T-helper 17 cell (primary cell): ENCODE measurements around the gene TSC22D1. TPM values are rescaled to one million over a fixed set of nuclear protein-coding genes. Genes with fewer than 3 reads are reported as not detected.
"Not testable (repeated sequence)": the region's sequence is repeated elsewhere in the genome, so short reads cannot be mapped to it uniquely, and the experiment has no call there.

Source experiments
- ATAC-seq: fragments of 150-1000 bp; cut with Tn5 transposase; 2 replicates; pipeline ENCODE4 v1.10.0; 2021; ENCODE audit warnings: mild to moderate bottlenecking, moderate library complexity
- DNase-seq, 3 donors: peaks; one replicate each; pipeline versions ENCODE4 v3.0.0 to v3.0.0-alpha.2; 2020 to 2021
- H3K9me3 ChIP-seq: one replicate; pipeline ENCODE4 v1.7.0; 2013; ENCODE audit warnings: low read length, mild to moderate bottlenecking; ENCODE audit not compliant: control insufficient read depth, poor library complexity, severe bottlenecking
- H3K27ac Mint-ChIP-seq: one replicate; pipeline ENCODE4 v1.8.0; 2022; ENCODE audit warnings: mild to moderate bottlenecking, moderate library complexity, mixed read lengths
- H3K27me3 Mint-ChIP-seq: one replicate; pipeline ENCODE4 v1.8.0; 2022; ENCODE audit warnings: mixed read lengths
- H3K36me3 Mint-ChIP-seq: one replicate; pipeline ENCODE4 v1.8.0; 2022; ENCODE audit warnings: low read depth, mixed read lengths
- H3K4me1 Mint-ChIP-seq: one replicate; pipeline ENCODE4 v1.8.0; 2022; ENCODE audit warnings: mild to moderate bottlenecking, mixed read lengths
- H3K4me3 Mint-ChIP-seq: one replicate; pipeline ENCODE4 v1.8.0; 2022; ENCODE audit warnings: mild to moderate bottlenecking, moderate library complexity, mixed read lengths
- total RNA-seq, 4 donors: library from RNA in 2 of 4; stranded (reverse) in 2 of 4; gene quantifications; one replicate each; pipeline ENCODE4 v1.2.3 and lab custom pipeline; 2022 to 2026

Gene TSC22D1
- total RNA-seq, result 10 to 100 TPM; 31.2 to 85.4 TPM
- total RNA-seq (lab: John Stamatoyannopoulos, UW), result 36.7 to 60.7 reads per million in 2 donors

GRCh38 chr13:44575741-44576350 lies at the start of gene TSC22D1:
TSS of gene TSC22D1 (minus strand) at chr13:44576330. CDS start at chr13:44576074, 256 bp downstream.
- H3K9me3 ChIP-seq, result no peaks in the 10 kb centered on the region
- H3K4me3 Mint-ChIP-seq, result peak within 1 kb of the TSS; percentile 98
- H3K4me1 Mint-ChIP-seq, result peaks cover 33% of the 10 kb centered on the region
- DNase-seq, result peak; percentile 39 to 56 (median 48)
- peaks cover 5% of the 10 kb centered on the region for H3K36me3 Mint-ChIP-seq
- peak; percentile 35 for ATAC-seq
- H3K27ac Mint-ChIP-seq, result peak within 1 kb of the TSS; percentile 91
- no peaks in the 10 kb centered on the region for H3K27me3 Mint-ChIP-seq

DNA sequence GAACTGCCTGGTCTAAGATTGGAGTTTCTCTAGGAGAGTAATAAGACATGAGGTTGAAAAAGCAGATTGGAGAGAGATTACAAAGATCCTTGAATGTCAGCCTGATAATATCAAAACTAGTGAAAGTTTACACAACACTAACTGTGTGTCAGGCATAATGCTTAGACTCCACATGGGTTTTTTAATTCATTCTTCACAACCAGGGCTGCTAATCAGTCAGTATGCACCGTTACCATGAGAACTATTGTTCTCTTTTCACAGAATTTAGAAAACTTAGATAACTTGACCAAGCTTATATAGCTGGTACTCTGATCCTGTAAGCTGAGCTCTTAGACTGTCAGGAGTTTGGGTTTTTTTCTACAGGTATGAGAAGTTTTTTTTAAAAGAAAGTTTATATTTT lies 46.6 kb upstream of the TSC22D1 start:
- H3K4me1 Mint-ChIP-seq, result peaks cover 4% of the 10 kb centered on the region
- H3K36me3 Mint-ChIP-seq, result peaks cover 5% of the 10 kb centered on the region
- no peak for DNase-seq
- H3K27me3 Mint-ChIP-seq, result peaks cover 28% of the 10 kb centered on the region
- no peak overlapping the region for H3K4me3 Mint-ChIP-seq
- no peaks in the 10 kb centered on the region for H3K9me3 ChIP-seq
- H3K27ac Mint-ChIP-seq, result no peak overlapping the region
- no peak for ATAC-seq

GRCh38 chr13:44622261-44622660 lies 46.1 kb upstream of the TSC22D1 start:
- ATAC-seq (no peak), DNase-seq (no peak)
- Mint-ChIP-seq H3K36me3 (peaks cover 5% of the 10 kb centered on the region), H3K4me3 (no peak overlapping the region), H3K27me3 (peaks cover 25% of the 10 kb centered on the region), H3K27ac (no peak overlapping the region), H3K4me1 (peaks cover 4% of the 10 kb centered on the region)
- no peaks in the 10 kb centered on the region for H3K9me3 ChIP-seq

GRCh38 chr13:44620057-44620456 lies 43.9 kb upstream of the TSC22D1 start:
- Mint-ChIP-seq H3K27ac (no peak overlapping the region), H3K4me1 (no peaks in the 10 kb centered on the region), H3K36me3 (no peaks in the 10 kb centered on the region), H3K4me3 (no peak overlapping the region), H3K27me3 (peaks cover 7% of the 10 kb centered on the region)
- no peaks in the 10 kb centered on the region for H3K9me3 ChIP-seq
- no peak for ATAC-seq
- DNase-seq, result no peak

DNA sequence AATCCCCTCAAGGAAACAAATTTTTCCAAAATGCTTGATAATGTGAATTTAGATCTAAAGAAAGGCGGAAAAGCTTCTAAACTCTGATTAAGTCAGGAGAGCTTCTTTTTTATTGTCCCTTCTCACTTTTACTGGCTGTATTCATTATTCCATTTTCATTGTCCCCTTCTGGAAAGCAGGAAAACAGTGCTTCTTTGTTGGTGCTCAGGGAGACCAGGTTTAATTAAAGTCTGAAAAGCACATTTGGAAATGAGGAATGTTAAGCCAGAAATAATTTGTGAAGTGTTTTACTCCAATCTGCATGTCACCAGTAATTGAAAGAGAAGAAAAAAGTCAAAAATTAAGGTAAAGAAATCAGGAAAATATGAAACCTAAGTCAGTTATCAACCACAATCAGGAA lies 43.5 kb upstream of the TSC22D1 start:
- H3K27me3 Mint-ChIP-seq, result peaks cover 7% of the 10 kb centered on the region
- no peak overlapping the region for H3K27ac Mint-ChIP-seq
- DNase-seq, result no peak

DNA sequence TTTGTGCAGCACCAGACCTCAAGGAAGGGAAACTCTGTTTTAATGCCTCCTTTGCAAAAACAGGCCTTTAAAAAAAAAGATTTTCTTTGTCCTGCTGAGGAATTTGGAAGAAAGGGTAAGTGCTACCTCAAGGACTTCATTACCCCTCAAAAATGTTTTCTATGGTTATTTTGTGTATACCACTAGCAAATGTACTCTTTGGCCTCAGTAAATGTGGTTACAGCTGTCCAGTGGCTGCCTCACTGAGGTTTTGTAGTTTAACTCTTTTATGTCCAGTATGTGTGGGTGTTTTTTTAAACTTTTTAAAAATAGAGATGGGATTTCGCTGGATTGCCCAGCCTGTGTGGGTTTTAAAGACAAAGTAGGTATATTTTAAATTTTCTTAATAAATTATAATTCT lies 42.2 kb upstream of the TSC22D1 start:
- Mint-ChIP-seq H3K4me1 (no peaks in the 10 kb centered on the region), H3K27ac (no peak overlapping the region), H3K27me3 (peaks cover 7% of the 10 kb centered on the region), H3K4me3 (no peak overlapping the region), H3K36me3 (no peaks in the 10 kb centered on the region)
- no peak for DNase-seq
- no peaks in the 10 kb centered on the region for H3K9me3 ChIP-seq
- ATAC-seq, result no peak

More for the DNA sequence above, 43.5 kb upstream of the TSC22D1 start:
- ATAC-seq, result no peak
- Mint-ChIP-seq H3K4me3 (no peak overlapping the region), H3K36me3 (no peaks in the 10 kb centered on the region), H3K4me1 (no peaks in the 10 kb centered on the region)
- H3K9me3 ChIP-seq, result no peaks in the 10 kb centered on the region

GRCh38 chr13:44617648-44618047 lies 41.5 kb upstream of the TSC22D1 start:
- Mint-ChIP-seq H3K4me1 (no peaks in the 10 kb centered on the region), H3K36me3 (no peaks in the 10 kb centered on the region)

GRCh38 chr13:44609137-44609536 lies 33.0 kb upstream of the TSC22D1 start:
- ATAC-seq (no peak), DNase-seq (no peak)
- no peaks in the 10 kb centered on the region for H3K9me3 ChIP-seq
- Mint-ChIP-seq H3K4me1 (no peaks in the 10 kb centered on the region), H3K36me3 (peaks cover 2% of the 10 kb centered on the region), H3K4me3 (no peak overlapping the region), H3K27me3 (no peaks in the 10 kb centered on the region), H3K27ac (no peak overlapping the region)

More at GRCh38 chr13:44617648-44618047, 41.5 kb upstream of the TSC22D1 start:
- no peaks in the 10 kb centered on the region for H3K9me3 ChIP-seq
- DNase-seq (no peak), ATAC-seq (no peak)
- H3K4me3 Mint-ChIP-seq, result no peak overlapping the region
- H3K27ac Mint-ChIP-seq, result no peak overlapping the region
- peaks cover 7% of the 10 kb centered on the region for H3K27me3 Mint-ChIP-seq

- Mint-ChIP-seq H3K36me3 (peaks cover 2% of the 10 kb centered on the region), H3K27me3 (peaks cover 3% of the 10 kb centered on the region), H3K4me3 (no peak overlapping the region), H3K4me1 (no peaks in the 10 kb centered on the region), H3K27ac (no peak overlapping the region)
- no peaks in the 10 kb centered on the region for H3K9me3 ChIP-seq
- DNase-seq (no peak), ATAC-seq (no peak)
Observed at GRCh38 chr13:44605721-44606120, 29.6 kb upstream of the TSC22D1 start.

DNA sequence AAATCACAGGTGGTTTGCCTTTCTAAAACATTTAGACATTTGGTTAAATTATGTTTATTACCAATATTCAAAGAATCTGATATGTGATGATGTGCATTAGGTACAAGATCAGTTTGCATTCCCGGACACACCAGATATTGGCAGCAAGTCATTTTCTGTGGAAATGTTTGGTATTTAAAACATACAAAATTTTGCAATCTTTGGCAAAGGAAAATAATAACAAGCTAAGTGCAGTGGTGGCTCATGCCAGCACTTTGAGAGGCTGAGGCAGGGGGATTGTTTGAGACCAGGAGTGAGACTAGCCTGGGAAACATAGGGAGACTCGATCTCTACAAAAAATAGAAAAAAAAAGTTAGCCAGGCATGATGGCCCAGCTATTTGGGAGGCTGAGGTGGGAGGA lies 29.1 kb upstream of the TSC22D1 start:
- H3K4me1 Mint-ChIP-seq, result no peaks in the 10 kb centered on the region

DNA sequence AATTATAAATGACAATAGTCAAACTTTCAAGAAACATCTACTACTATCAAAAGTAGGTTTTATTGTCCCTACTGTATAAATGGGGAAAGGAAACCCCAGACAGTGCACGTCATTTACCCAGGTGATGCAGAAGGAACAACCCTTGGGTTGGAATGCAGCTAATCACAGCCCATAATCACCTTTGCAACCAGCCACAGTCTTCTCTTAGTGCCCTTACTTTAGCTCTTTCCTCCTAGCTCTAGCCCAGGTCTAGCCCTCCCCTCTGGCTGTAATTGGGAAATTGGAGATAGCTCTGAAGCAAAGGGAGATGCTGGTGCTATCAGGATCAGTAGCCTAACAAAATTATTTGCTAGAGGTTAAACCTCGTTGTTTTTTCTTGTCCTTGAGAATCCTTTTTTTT lies 25.5 kb upstream of the TSC22D1 start:
- no peaks in the 10 kb centered on the region for H3K36me3 Mint-ChIP-seq
- no peaks in the 10 kb centered on the region for H3K9me3 ChIP-seq
- no peak overlapping the region for H3K4me3 Mint-ChIP-seq
- DNase-seq, result no peak
- ATAC-seq, result no peak
- H3K27me3 Mint-ChIP-seq, result peaks cover 5% of the 10 kb centered on the region
- no peak overlapping the region for H3K27ac Mint-ChIP-seq
- no peaks in the 10 kb centered on the region for H3K4me1 Mint-ChIP-seq

More for the DNA sequence above, 29.1 kb upstream of the TSC22D1 start:
- no peaks in the 10 kb centered on the region for H3K36me3 Mint-ChIP-seq
- no peak overlapping the region for H3K4me3 Mint-ChIP-seq
- DNase-seq (no peak), ATAC-seq (no peak)
- H3K9me3 ChIP-seq, result no peaks in the 10 kb centered on the region
- peaks cover 5% of the 10 kb centered on the region for H3K27me3 Mint-ChIP-seq
- H3K27ac Mint-ChIP-seq, result no peak overlapping the region

GRCh38 chr13:44593861-44594592 lies 17.9 kb upstream of the TSC22D1 start:
- not testable (repeated sequence) for H3K9me3 ChIP-seq, ATAC-seq, DNase-seq, H3K36me3 Mint-ChIP-seq, H3K4me1 Mint-ChIP-seq, H3K27ac Mint-ChIP-seq
- Mint-ChIP-seq H3K4me3 (peak overlapping the region; percentile 16), H3K27me3 (peaks cover 22% of the 10 kb centered on the region)

- H3K9me3 ChIP-seq, result no peaks in the 10 kb centered on the region
- ATAC-seq (no peak), DNase-seq (no peak)
- H3K36me3 Mint-ChIP-seq, result peaks cover 6% of the 10 kb centered on the region
- no peak overlapping the region for H3K27ac Mint-ChIP-seq
- peaks cover 22% of the 10 kb centered on the region for H3K27me3 Mint-ChIP-seq
- no peak overlapping the region for H3K4me3 Mint-ChIP-seq
- peaks cover 5% of the 10 kb centered on the region for H3K4me1 Mint-ChIP-seq
Observed at GRCh38 chr13:44592216-44592847, 16.2 kb upstream of the TSC22D1 start.
